ENCODE measurements around the gene UNC5B.

The UNC5B gene

DNA sequence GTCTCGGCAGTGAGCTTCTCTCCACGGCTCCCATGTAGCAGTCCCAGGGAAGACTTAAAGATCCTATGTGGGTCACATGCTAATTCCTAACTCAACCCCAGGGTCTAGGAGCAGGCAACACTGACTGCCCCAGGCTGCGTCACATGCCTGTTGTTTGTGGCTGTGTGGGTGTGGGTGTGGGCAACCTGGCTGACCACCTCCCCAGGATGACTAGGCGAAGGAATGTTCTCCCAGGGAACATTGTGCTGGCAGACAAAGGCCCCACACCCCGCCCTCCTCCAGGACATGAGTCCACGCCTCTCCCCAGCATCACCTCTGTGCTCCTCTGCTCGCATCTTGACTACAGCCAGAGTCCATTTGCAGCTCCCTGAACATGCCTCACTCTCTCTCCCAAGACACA, 137.0 kb downstream of the UNC5B start:
- DNase-seq: no peak

DNA sequence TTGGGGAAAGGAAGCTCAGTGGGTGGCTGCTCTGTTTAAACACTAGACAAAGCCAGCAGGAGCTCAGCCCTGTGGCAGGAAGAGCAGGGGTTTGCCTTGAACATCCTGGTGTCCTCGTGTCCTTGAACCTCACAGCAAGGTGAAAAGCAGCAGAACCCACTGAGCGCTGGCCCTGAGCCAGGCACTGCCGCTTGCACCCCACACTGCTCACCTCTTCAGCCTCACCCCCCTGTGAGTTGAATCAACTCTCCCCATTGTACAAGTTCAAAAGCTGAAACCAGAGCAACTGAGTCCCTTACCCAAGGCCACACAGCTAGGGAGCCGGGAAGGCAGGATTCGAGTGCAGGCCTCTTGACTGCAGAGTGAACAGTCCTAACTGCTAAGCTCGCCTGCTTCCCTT, 138.7 kb downstream of the UNC5B start:
- DNase-seq: no peak

DNA sequence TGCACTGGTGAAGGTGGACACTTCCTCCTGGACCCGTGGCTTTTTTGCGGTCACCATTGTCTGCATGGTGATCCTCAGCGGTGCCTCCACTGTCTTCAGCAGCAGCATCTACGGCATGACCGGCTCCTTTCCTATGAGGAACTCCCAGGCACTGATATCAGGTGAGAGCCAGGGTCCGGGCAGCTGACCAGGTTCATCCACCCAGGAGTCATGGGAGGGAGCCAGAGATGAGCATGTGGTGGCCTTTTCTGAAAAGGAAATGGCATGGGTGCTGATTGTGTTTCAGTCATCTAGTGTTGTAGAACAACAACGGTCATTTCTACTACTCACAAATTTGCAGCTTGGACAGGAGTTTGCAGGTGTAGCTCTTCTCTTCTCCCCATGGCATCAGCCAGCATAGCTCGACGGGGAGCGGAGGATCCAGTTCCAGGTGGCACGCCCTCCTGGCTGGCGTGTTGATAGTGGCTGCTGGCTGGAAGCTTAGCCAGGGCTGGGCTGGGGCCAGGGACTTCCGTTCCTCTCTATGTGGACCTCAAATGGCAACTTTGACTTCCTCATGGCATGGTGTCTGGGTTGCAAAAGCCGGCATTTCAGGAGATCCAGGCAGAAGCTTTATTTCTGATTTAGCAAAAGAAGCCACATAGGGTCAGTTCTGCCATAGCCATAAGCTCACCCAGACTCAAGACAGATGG, 139.4 kb downstream of the UNC5B start:
- no peak for DNase-seq
